HG03064 (cell line): ENCODE results near the gene NXF1.

Source experiments
- ATAC-seq: cut with Tn5 transposase; IDR thresholded peaks from one replicate; pipeline ENCODE4 v1.9.1; 2021; ENCODE audit warnings: low read depth; ENCODE audit not compliant: unreplicated experiment

NXF1 gene

DNA sequence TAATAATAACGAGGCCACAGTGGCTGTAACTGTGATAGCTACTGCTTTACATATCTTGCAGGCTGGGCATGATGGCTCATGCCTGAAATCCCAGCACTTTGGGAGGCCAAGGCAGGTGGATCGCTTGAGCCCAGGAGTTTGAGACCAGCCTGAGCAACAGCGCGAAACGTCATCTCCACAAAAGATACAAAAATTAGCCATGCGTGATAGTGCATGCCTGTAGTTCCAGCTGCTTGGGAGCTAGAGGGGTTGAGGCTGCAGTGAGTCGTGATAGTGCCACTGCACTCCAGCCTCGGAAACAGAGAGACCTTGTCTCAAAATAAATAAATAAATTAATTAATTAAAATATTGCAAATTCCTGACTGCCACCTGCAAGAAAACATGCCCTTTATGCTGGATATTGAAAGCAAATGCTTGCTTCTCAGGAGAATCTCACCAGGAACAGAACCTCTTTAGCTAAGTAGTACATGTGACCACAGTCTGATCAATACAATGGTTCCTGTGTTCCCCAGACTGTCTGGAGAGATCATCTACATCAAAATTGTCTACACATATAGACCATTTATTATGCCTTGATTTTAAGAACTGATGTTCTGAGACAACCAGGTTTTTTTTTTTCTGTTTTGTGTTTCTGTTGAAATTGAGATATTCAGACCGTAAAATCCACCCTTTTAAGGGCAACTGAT lies 57.6 kb downstream of the NXF1 start:
- ATAC-seq = no peak
